Epithelial cell of proximal tubule (primary cell): ENCODE measurements around the gene MREG. TPM values are rescaled to one million over a fixed set of nuclear protein-coding genes. Genes with fewer than 3 reads are reported as not detected.
A peak's percentile ranks its signal among the peaks of the same experiment; 100 is the strongest.

Experiments used
- DNase-seq: peaks from one replicate; pipeline ENCODE4 v3.0.0-alpha.2; 2011; ENCODE audit warnings: low read depth
- H3K4me3 ChIP-seq: 2 replicates; pipeline ENCODE4 v1.5.1; 2011; ENCODE audit warnings: low read depth, mild to moderate bottlenecking, low read length
- total RNA-seq: library from RNA; depleted of rRNA; stranded (reverse); fragments of >200 nt; gene quantifications from 2 replicates; pipeline ENCODE4 v1.2.3, GENCODE V29; 2015
- TF ChIP-seq, protein P1 (sequence below): conservative IDR thresholded peaks from 2 replicates; pipeline ENCODE4 v1.5.1; 2012; ENCODE audit warnings: low read depth, mild to moderate bottlenecking, low read length

Gene MREG
- total RNA-seq, 1 donor from 2014 or later: 12.7 TPM

DNA sequence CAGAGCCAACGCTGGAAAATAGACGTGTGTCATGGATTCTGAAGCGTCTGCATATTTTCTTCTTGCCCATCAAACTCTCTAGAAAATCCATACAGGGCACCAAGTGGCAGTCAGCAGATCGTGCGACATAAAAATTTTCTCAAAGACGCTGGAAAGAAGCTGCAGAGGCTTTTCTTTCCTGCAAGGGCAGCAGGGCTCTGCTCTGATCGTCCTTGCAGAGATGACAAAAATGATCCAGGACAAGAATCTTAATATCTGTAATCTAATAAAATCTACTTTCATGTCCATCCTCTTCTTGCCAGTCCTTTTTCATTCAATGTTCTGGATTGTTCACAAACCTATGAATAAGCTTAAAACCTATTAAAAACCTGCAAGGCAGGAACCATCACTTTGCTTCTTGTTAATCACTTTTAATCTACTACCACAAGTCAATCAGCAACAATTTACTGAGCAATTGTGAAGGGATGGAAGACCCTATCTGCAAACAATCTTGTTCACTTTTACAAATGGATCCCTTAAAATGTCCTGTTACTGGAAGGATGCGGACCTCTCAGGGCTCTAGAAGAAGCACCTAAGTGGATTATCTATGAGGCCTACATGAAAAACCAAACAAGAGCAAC is 93.6 kb downstream of the MREG start:
- TF ChIP-seq, protein P1, sequence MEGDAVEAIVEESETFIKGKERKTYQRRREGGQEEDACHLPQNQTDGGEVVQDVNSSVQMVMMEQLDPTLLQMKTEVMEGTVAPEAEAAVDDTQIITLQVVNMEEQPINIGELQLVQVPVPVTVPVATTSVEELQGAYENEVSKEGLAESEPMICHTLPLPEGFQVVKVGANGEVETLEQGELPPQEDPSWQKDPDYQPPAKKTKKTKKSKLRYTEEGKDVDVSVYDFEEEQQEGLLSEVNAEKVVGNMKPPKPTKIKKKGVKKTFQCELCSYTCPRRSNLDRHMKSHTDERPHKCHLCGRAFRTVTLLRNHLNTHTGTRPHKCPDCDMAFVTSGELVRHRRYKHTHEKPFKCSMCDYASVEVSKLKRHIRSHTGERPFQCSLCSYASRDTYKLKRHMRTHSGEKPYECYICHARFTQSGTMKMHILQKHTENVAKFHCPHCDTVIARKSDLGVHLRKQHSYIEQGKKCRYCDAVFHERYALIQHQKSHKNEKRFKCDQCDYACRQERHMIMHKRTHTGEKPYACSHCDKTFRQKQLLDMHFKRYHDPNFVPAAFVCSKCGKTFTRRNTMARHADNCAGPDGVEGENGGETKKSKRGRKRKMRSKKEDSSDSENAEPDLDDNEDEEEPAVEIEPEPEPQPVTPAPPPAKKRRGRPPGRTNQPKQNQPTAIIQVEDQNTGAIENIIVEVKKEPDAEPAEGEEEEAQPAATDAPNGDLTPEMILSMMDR: no peak
- DNase-seq: no peak
- H3K4me3 ChIP-seq: no peak overlapping the region

DNA sequence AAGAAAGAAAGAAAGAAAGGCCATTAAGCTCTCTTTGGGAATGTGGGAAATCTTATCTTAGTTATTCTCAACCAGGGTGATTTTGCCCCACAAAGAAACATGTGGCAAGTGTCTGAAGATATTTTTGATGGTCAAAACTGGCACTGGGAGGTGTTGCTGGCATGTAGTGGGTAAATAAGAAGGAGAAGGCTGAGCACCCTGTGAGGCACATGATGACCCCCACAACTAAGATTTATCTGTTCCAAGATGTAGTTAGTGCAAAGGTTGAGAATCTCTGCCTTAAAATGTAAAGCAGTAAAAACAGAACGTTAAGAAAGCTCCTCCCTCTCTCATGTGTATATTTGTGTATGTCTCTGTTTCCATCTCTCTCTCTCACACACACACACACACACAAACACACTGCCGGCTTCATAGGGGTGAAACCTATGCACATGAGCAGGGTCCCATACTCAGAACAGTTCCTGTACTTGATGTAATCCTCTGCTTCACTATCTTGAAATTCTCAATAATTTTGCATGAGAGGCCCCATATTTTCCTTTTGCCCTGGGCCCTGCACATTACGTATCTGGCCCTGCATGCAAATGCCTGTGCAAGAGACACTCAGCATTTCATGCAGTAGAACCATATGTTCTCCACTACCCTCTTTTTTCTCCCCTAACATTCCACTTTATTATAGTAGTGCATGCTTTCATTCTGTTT is 94.3 kb downstream of the MREG start:
- H3K4me3 ChIP-seq: no peak overlapping the region
- no peak for DNase-seq

DNA sequence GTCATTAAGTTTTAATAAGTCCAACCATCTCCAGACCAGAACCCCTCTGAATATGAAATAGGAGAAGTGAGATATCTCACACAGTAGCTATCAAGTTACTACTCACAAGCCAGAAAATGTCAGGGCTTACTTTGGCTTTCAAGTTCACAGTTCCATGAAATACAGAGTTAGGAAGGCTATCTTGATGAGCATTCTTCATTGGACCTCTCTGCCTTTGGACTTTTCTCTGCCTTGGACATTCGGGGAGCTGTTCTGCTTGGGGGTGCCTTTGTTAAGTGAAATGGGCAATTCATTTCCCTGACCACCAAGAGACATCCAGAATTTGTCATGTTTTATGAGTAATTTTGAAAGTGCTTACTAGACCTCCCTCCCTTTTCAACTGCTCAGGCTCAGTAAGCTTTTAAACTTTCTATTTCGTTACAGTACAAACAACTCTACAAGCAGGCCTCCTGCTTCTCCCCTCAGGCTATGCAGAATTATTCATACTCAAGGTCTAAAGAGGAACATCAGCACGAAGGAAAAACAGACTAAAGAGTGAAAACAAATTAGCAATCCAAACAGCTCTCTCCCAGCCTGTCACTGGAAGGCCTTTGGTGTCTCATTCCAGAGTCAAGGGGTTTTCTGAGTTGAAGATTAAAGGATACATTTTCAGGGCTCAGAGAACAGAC is 95.3 kb downstream of the MREG start:
- peak; percentile 50 for DNase-seq
- H3K4me3 ChIP-seq: no peak overlapping the region
- TF ChIP-seq, protein P1: no peak

More for the DNA sequence above, 94.3 kb downstream of the MREG start:
- TF ChIP-seq, protein P1: no peak

DNA sequence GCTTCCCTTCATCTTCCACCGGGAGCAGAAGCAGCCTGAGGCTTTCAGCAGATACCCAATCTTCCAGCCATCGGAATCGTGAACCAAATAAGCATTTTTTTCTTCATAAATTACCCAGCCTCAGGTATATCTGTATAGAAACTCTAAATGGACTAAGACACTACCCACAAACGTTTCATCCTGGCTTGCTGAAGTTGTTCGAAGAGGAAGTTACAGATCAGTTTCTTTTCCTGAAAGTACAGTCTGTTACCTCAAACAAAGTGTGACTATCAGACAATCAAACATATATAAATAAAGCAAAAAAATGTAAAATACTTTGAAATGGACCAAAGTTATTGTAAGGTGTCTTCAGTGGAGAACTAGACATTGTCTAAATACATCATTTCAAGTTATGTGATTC is 97.9 kb downstream of the MREG start:
- no peak for DNase-seq
- TF ChIP-seq, protein P1: no peak
- H3K4me3 ChIP-seq: no peak overlapping the region

DNA sequence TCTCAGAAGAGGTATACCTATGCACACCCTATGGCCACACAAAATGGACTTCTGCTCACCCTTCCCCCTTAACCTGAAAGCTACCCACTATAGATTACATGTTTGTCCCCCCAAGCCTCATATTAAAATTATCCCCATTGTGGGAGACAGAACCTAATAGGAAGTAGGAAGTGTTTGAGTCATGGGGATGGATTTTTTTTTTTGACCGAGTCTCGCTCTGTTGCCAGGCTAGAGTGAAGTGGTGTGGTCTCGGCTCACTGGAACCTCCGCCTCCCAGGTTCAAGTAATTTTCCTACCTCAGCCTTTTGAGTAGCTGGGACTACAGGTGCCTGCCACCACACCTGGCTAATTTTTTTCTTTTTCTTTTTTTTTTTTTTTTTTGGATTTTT is 98.6 kb downstream of the MREG start:
- H3K4me3 ChIP-seq: no peak overlapping the region
- DNase-seq: no peak
- TF ChIP-seq, protein P1: no peak

DNA sequence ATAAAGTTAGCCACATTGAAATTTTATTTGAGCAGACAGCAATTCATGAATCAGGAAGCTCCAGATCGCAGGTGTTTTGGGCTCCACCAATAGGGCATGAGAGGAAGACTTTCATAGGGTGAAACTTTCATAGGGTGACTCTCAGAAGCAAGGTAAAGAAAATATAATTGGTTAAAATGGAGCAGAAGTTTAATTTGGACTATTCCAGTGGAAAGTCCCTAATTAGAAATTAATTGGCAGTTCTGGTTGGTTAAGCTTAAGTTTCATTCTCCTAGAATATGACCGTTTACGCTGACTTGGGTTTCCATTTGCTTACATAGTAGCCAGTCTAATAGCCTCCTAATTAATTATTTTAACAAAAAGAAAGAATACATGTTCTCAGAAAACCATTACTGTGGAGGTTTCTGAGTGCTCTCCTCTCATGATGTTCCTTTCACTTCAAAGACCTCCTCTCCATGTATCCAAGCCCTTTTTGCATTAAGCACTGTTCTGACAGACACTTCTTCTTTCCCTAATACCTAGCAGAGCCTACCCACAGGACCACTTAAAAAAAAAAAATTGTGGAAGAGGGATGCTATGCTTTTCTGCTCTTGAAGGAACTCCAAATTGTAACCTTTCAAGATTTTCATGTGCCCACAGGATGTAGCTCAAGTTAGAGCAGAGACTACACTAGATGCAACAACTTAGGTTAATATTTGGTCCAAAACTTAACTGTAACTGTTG is 99.1 kb downstream of the MREG start:
- TF ChIP-seq, protein P1: no peak
- DNase-seq: no peak

More for the DNA sequence above, 99.1 kb downstream of the MREG start:
- H3K4me3 ChIP-seq: no peak overlapping the region
